WI38 (cell line): ENCODE data around the gene ST6GALNAC3.

ENCODE experiments used
- H3K4me3 ChIP-seq: 2 replicates; pipeline ENCODE4 v1.5.1; 2011; ENCODE audit warnings: low read depth, mild to moderate bottlenecking, control low read depth, low read length
- TF ChIP-seq, protein P1 (sequence below): IDR thresholded peaks from 2 replicates; pipeline ENCODE4 v1.5.1; 2012; ENCODE audit warnings: low read depth, mild to moderate bottlenecking, control low read depth, low read length

Gene ST6GALNAC3

DNA sequence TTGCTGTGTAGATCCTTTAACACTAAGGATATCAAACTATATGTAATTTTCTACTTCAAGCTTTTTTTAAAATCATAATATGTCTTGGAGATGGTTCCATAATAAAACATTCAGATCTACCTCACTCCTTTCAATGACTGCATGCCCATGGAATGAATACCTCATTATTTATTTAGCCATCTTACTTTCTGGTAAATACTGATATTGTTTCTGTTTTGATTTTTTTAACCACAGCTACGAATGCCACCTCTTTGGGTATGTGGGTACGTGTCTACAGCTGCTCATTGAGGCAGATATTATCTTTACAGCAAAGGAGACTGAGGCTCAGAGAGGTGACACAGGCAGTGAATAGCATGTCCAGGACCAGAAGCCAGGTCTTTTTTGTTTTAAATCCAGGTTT lies 215.7 kb downstream of the ST6GALNAC3 start:
- no peak overlapping the region for H3K4me3 ChIP-seq
- TF ChIP-seq, protein P1, sequence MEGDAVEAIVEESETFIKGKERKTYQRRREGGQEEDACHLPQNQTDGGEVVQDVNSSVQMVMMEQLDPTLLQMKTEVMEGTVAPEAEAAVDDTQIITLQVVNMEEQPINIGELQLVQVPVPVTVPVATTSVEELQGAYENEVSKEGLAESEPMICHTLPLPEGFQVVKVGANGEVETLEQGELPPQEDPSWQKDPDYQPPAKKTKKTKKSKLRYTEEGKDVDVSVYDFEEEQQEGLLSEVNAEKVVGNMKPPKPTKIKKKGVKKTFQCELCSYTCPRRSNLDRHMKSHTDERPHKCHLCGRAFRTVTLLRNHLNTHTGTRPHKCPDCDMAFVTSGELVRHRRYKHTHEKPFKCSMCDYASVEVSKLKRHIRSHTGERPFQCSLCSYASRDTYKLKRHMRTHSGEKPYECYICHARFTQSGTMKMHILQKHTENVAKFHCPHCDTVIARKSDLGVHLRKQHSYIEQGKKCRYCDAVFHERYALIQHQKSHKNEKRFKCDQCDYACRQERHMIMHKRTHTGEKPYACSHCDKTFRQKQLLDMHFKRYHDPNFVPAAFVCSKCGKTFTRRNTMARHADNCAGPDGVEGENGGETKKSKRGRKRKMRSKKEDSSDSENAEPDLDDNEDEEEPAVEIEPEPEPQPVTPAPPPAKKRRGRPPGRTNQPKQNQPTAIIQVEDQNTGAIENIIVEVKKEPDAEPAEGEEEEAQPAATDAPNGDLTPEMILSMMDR, result no peak

DNA sequence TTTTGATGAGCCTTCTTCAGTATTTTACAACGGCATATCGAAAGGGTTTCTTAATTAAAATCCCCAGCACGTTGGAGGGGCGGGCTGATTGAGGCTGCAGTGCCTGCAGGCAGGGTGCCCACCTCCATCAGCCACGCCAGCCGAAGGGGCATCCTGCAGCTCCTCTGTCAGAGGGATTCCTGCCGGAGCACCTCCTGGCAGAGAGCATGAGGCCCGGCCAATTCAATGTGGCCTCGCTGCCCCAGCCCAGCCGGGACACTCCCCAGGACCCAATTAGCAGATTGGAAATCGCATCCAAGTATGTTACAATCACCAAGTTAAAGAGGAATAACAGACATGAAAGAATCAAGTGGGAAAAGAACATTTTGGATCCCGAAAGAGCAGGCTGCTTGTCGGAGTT lies 216.6 kb downstream of the ST6GALNAC3 start:
- TF ChIP-seq, protein P1, result no peak
- H3K4me3 ChIP-seq, result no peak overlapping the region

- no peak overlapping the region for H3K4me3 ChIP-seq
- TF ChIP-seq, protein P1, result no peak
Observed at GRCh38 chr1:76291737-76292136, 217.2 kb downstream of the ST6GALNAC3 start.

GRCh38 chr1:76292418-76293184 lies 218.1 kb downstream of the ST6GALNAC3 start:
- no peak overlapping the region for H3K4me3 ChIP-seq

DNA sequence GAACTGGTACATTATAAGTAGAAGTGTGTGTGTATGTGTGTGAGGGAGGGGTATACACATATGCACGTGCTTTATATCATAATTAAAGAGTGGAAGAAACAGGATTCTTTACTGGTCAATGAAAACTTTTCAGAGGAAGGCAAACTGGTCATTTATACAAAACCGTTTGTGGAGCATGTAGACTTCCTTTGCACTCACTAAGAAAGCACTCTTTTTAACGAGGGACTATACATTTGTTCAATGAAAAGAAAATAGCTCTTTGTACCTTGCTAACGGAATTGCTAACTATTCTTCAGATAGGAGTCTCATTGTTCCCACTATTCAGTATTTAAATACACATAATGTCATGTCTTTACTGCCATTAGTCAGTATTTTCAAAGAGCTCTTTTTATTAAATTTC lies 219.3 kb downstream of the ST6GALNAC3 start:
- no peak overlapping the region for H3K4me3 ChIP-seq
- TF ChIP-seq, protein P1, result no peak

More at GRCh38 chr1:76292418-76293184, 218.1 kb downstream of the ST6GALNAC3 start:
- TF ChIP-seq, protein P1, result no peak

GRCh38 chr1:76294482-76295194 lies 220.1 kb downstream of the ST6GALNAC3 start:
- TF ChIP-seq, protein P1, result no peak

DNA sequence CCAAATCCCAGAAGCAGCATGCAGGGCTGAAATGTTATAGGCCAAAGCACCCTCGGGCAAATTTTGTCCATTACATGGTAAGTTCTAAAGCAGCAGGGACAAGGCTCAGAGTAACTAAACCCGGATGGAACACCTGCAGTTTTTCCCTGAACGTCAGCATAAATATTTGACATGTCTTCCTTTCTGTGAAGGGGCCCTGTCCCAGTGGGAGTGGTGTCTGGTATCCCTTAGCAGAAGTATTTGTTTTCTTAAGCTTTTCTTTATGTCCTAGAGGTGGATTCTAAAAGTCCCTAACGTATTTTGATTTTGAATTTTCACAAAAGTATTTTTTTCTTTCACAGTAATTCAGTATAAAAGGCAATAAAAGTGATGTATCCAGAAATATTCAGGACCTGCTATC lies 223.9 kb downstream of the ST6GALNAC3 start:
- TF ChIP-seq, protein P1, result no peak
- H3K4me3 ChIP-seq, result no peak overlapping the region

More at GRCh38 chr1:76294482-76295194, 220.1 kb downstream of the ST6GALNAC3 start:
- no peak overlapping the region for H3K4me3 ChIP-seq
